Activated CD8-positive, alpha-beta memory T cell treated with anti-CD3 and anti-CD28 coated beads, Interleukin-2, amount 10 ng/mL, durations not matched to agents 7 days and 5 days (primary cell): ENCODE data around the gene ANKS1A. TPM values are rescaled to one million over a fixed set of nuclear protein-coding genes. Genes with fewer than 3 reads are reported as not detected.

Source experiments
- ATAC-seq: fragments of 150-1000 bp; cut with Tn5 transposase; one replicate; pipeline ENCODE4 v1.10.0; 2021; ENCODE audit warnings: moderate library complexity
- CTCF ChIA-PET: fragments of 350-600 bp; sonication (Branson Sonifier 250); formaldehyde crosslinking; loops from one replicate; lab custom pipeline; 2021; ENCODE audit warnings: antibody characterized with exemption; lab: Charles Lee
- DNase-seq: peaks from one replicate; pipeline ENCODE4 v3.0.0-alpha.2; 2020
- H3K27ac Mint-ChIP-seq: one replicate; pipeline ENCODE4 v1.8.0; 2021; ENCODE audit warnings: mild to moderate bottlenecking, mixed read lengths
- H3K27me3 Mint-ChIP-seq: one replicate; pipeline ENCODE4 v1.8.0; 2021; ENCODE audit warnings: mixed read lengths
- H3K36me3 Mint-ChIP-seq: one replicate; pipeline ENCODE4 v1.8.0; 2021; ENCODE audit warnings: mild to moderate bottlenecking, mixed read lengths
- H3K4me1 Mint-ChIP-seq: one replicate; pipeline ENCODE4 v1.8.0; 2021; ENCODE audit warnings: mixed read lengths
- H3K4me3 Mint-ChIP-seq: one replicate; pipeline ENCODE4 v1.8.0; 2021; ENCODE audit warnings: mild to moderate bottlenecking, moderate library complexity, mixed read lengths
- H3K9me3 Mint-ChIP-seq: one replicate; pipeline ENCODE4 v1.8.0; 2022; ENCODE audit warnings: low read depth, mixed read lengths
- total RNA-seq, 2 experiments: library from RNA; stranded (reverse); gene quantifications; one replicate each; pipeline ENCODE4 v1.2.3, GENCODE V29; 2021

ANKS1A gene
- total RNA-seq, 2 experiments from 2014 or later: 8.3 to 9.6 TPM

- Mint-ChIP-seq H3K27me3 (peaks cover 41% of the 10 kb centered on the region), H3K4me1 (peaks cover 23% of the 10 kb centered on the region), H3K9me3 (no peaks in the 10 kb centered on the region), H3K4me3 (no peak overlapping the region), H3K36me3 (peaks cover 3% of the 10 kb centered on the region), H3K27ac (no peak overlapping the region)
- CTCF ChIA-PET: interaction anchor here (1.1 kb wide), 1 partner anchor 11 kb away, joined by 3 read pairs; no protein-coding TSS in a partner anchor
- DNase-seq (no peak), ATAC-seq (no peak)
These were observed 25.3 kb downstream of the ANKS1A start for GRCh38 chr6:34914358-34914757.

- CTCF ChIA-PET: no interaction called here
- Mint-ChIP-seq H3K9me3 (no peaks in the 10 kb centered on the region), H3K36me3 (peaks cover 6% of the 10 kb centered on the region), H3K4me1 (peaks cover 23% of the 10 kb centered on the region), H3K27me3 (peaks cover 22% of the 10 kb centered on the region), H3K27ac (no peak overlapping the region), H3K4me3 (no peak overlapping the region)
- ATAC-seq (no peak), DNase-seq (no peak)
These were observed 27.4 kb downstream of the ANKS1A start for GRCh38 chr6:34916348-34916967.

- DNase-seq (no peak), ATAC-seq (no peak)
- Mint-ChIP-seq H3K27ac (no peak overlapping the region), H3K4me3 (no peak overlapping the region), H3K27me3 (peaks cover 17% of the 10 kb centered on the region), H3K4me1 (peaks cover 11% of the 10 kb centered on the region), H3K36me3 (peaks cover 6% of the 10 kb centered on the region), H3K9me3 (no peaks in the 10 kb centered on the region)
- CTCF ChIA-PET: interaction anchor here (1.6 kb wide), 1 partner anchor 69 kb away, joined by 4 read pairs; no protein-coding TSS in a partner anchor
These were observed 28.7 kb downstream of the ANKS1A start for GRCh38 chr6:34917626-34918285.

- H3K9me3 Mint-ChIP-seq: no peaks in the 10 kb centered on the region
- H3K36me3 Mint-ChIP-seq: peaks cover 6% of the 10 kb centered on the region
- CTCF ChIA-PET: interaction anchor here (1.0 kb wide), 1 partner anchor 67 kb away, joined by 4 read pairs; no protein-coding TSS in a partner anchor
- H3K4me1 Mint-ChIP-seq: peaks cover 3% of the 10 kb centered on the region
- H3K27me3 Mint-ChIP-seq: peaks cover 11% of the 10 kb centered on the region
- no peak overlapping the region for H3K27ac Mint-ChIP-seq
- DNase-seq (no peak), ATAC-seq (no peak)
- H3K4me3 Mint-ChIP-seq: no peak overlapping the region
These were observed 30.6 kb downstream of the ANKS1A start for GRCh38 chr6:34919651-34920050.

- Mint-ChIP-seq H3K27ac (no peak overlapping the region), H3K9me3 (no peaks in the 10 kb centered on the region), H3K4me1 (peaks cover 3% of the 10 kb centered on the region), H3K4me3 (no peak overlapping the region), H3K27me3 (peaks cover 6% of the 10 kb centered on the region), H3K36me3 (peaks cover 6% of the 10 kb centered on the region)
- ATAC-seq (no peak), DNase-seq (no peak)
- CTCF ChIA-PET: interaction anchor here (1.0 kb wide), 1 partner anchor 67 kb away, joined by 4 read pairs; no protein-coding TSS in a partner anchor
These were observed 31.0 kb downstream of the ANKS1A start for GRCh38 chr6:34920097-34920496.

GRCh38 chr6:34922177-34922663, 33.2 kb downstream of the ANKS1A start:
- Mint-ChIP-seq H3K27ac (no peak overlapping the region), H3K9me3 (no peaks in the 10 kb centered on the region), H3K4me1 (peaks cover 4% of the 10 kb centered on the region), H3K4me3 (no peak overlapping the region), H3K27me3 (peaks cover 5% of the 10 kb centered on the region), H3K36me3 (peaks cover 6% of the 10 kb centered on the region)
- no peak for DNase-seq
- CTCF ChIA-PET: interaction anchor here (0.7 kb wide), 1 partner anchor 795 kb away, joined by 3 read pairs; no protein-coding TSS in a partner anchor
- ATAC-seq: no peak

GRCh38 chr6:34924831-34925625, 36.0 kb downstream of the ANKS1A start:
- no peak overlapping the region for H3K27ac Mint-ChIP-seq
- ATAC-seq: no peak
- peaks cover under 1% of the 10 kb centered on the region for H3K36me3 Mint-ChIP-seq
- H3K9me3 Mint-ChIP-seq: no peaks in the 10 kb centered on the region
- no peak for DNase-seq
- H3K4me3 Mint-ChIP-seq: no peak overlapping the region
- CTCF ChIA-PET: interaction anchor here (1.6 kb wide), 1 partner anchor 10 kb away, joined by 3 read pairs; no protein-coding TSS in a partner anchor
- peaks cover 3% of the 10 kb centered on the region for H3K27me3 Mint-ChIP-seq
- peaks cover 2% of the 10 kb centered on the region for H3K4me1 Mint-ChIP-seq

- CTCF ChIA-PET: interaction anchor here (1.6 kb wide), 1 partner anchor 12 kb away, joined by 3 read pairs; no protein-coding TSS in a partner anchor
These were observed 37.6 kb downstream of the ANKS1A start for GRCh38 chr6:34926655-34927054.

GRCh38 chr6:34928220-34928619, 39.2 kb downstream of the ANKS1A start:
- DNase-seq: no peak
- no peak for ATAC-seq
- H3K27ac Mint-ChIP-seq: no peak overlapping the region
- peaks cover 2% of the 10 kb centered on the region for H3K4me1 Mint-ChIP-seq
- no peaks in the 10 kb centered on the region for H3K9me3 Mint-ChIP-seq
- peaks cover 3% of the 10 kb centered on the region for H3K27me3 Mint-ChIP-seq
- no peaks in the 10 kb centered on the region for H3K36me3 Mint-ChIP-seq
- CTCF ChIA-PET: no interaction called here
- no peak overlapping the region for H3K4me3 Mint-ChIP-seq

More at GRCh38 chr6:34926655-34927054, 37.6 kb downstream of the ANKS1A start:
- ATAC-seq: no peak
- Mint-ChIP-seq H3K9me3 (no peaks in the 10 kb centered on the region), H3K27me3 (peaks cover 3% of the 10 kb centered on the region), H3K4me1 (peaks cover 2% of the 10 kb centered on the region), H3K27ac (no peak overlapping the region), H3K36me3 (no peaks in the 10 kb centered on the region), H3K4me3 (no peak overlapping the region)
- DNase-seq: no peak

- no peaks in the 10 kb centered on the region for H3K36me3 Mint-ChIP-seq
- H3K4me1 Mint-ChIP-seq: peaks cover 2% of the 10 kb centered on the region
These were observed 39.6 kb downstream of the ANKS1A start for GRCh38 chr6:34928695-34929094.

GRCh38 chr6:34929241-34929978, 40.4 kb downstream of the ANKS1A start:
- Mint-ChIP-seq H3K9me3 (no peaks in the 10 kb centered on the region), H3K4me3 (no peak overlapping the region), H3K27ac (no peak overlapping the region), H3K27me3 (peaks cover 3% of the 10 kb centered on the region), H3K36me3 (no peaks in the 10 kb centered on the region), H3K4me1 (peaks cover 2% of the 10 kb centered on the region)
- CTCF ChIA-PET: no interaction called here
- ATAC-seq (no peak), DNase-seq (no peak)

More at GRCh38 chr6:34928695-34929094, 39.6 kb downstream of the ANKS1A start:
- H3K9me3 Mint-ChIP-seq: no peaks in the 10 kb centered on the region
- H3K4me3 Mint-ChIP-seq: no peak overlapping the region
- H3K27me3 Mint-ChIP-seq: peaks cover 3% of the 10 kb centered on the region
- ATAC-seq (no peak), DNase-seq (no peak)
- H3K27ac Mint-ChIP-seq: no peak overlapping the region
- CTCF ChIA-PET: no interaction called here

- H3K27ac Mint-ChIP-seq: no peak overlapping the region
- CTCF ChIA-PET: no interaction called here
- H3K4me3 Mint-ChIP-seq: no peak overlapping the region
- DNase-seq: no peak
- peaks cover 3% of the 10 kb centered on the region for H3K27me3 Mint-ChIP-seq
- no peaks in the 10 kb centered on the region for H3K9me3 Mint-ChIP-seq
- no peaks in the 10 kb centered on the region for H3K36me3 Mint-ChIP-seq
- no peak for ATAC-seq
- peaks cover 2% of the 10 kb centered on the region for H3K4me1 Mint-ChIP-seq
These were observed 41.2 kb downstream of the ANKS1A start for GRCh38 chr6:34930221-34930620.
